OCI-LY3 (cell line): ENCODE measurements around the gene RGSL1.
A peak's percentile ranks its signal among the peaks of the same experiment; 100 is the strongest.

Experiments used
- H2AFZ ChIP-seq: fragments of 200-600, 300-600 bp; shearing (Covaris generic); 2 replicates; pipeline ENCODE4 v1.6.0; 2014; ENCODE audit warnings: antibody characterized with exemption, low read depth, low read length
- H3K27ac ChIP-seq: fragments of 200-600, 300-600 bp; sonication (generic); 2 replicates; pipeline ENCODE4 v1.5.1; 2014; ENCODE audit warnings: mild to moderate bottlenecking, low read length, moderate library complexity, mixed read lengths
- H3K27me3 ChIP-seq: fragments of 200-600, 300-600 bp; sonication (generic); 2 replicates; pipeline ENCODE4 v1.6.1; 2014; ENCODE audit warnings: low read depth, low read length, mixed read lengths
- H3K36me3 ChIP-seq: fragments of 200-600, 300-600 bp; sonication (generic); replicated peaks from 2 replicates; pipeline ENCODE3; 2014; ENCODE audit warnings: low read depth, low read length, mixed read lengths
- H3K4me1 ChIP-seq: fragments of 300-600, 200-600 bp; sonication (generic); 2 replicates; pipeline ENCODE4 v1.6.1; 2014; ENCODE audit warnings: low read length, mixed read lengths
- H3K4me2 ChIP-seq: fragments of 200-600, 300-600 bp; sonication (generic); 2 replicates; pipeline ENCODE4 v1.6.1; 2014; ENCODE audit warnings: low read length, mixed read lengths
- H3K4me3 ChIP-seq: fragments of 300-600, 200-600 bp; sonication (generic); 2 replicates; pipeline ENCODE4 v1.5.1; 2014; ENCODE audit warnings: antibody characterized with exemption, mild to moderate bottlenecking, low read length, moderate library complexity
- H3K79me2 ChIP-seq: fragments of 300-600, 200-600 bp; shearing (Covaris generic); 2 replicates; pipeline ENCODE4 v1.6.1; 2014; ENCODE audit warnings: mild to moderate bottlenecking, low read length, mixed read lengths
- H3K9ac ChIP-seq: fragments of 300-600, 200-600 bp; shearing (Covaris generic); 2 replicates; pipeline ENCODE4 v1.6.0; 2014; ENCODE audit warnings: mild to moderate bottlenecking, low read length, moderate library complexity
- H3K9me3 ChIP-seq: fragments of 200-600, 300-600 bp; shearing (Covaris generic); 2 replicates; pipeline ENCODE4 v1.6.1; 2014; ENCODE audit warnings: low read length, mixed read lengths; ENCODE audit not compliant: insufficient read depth
- H4K20me1 ChIP-seq: fragments of 200-600, 300-600 bp; sonication (generic); 2 replicates; pipeline ENCODE4 v1.6.1; 2016; ENCODE audit warnings: low read length, mixed read lengths; ENCODE audit not compliant: insufficient read depth
- EZH2phosphoT487 ChIP-seq: fragments of 200-600 bp; shearing (Covaris generic); IDR thresholded peaks from 2 replicates; pipeline ENCODE4 v1.6.1; 2018; ENCODE audit warnings: antibody characterized with exemption, mixed run types, low read depth
- TF ChIP-seq, protein P1 (sequence below): fragments of 200-600, 300-600 bp; sonication (generic); IDR thresholded peaks from 2 replicates; pipeline ENCODE4 v1.5.1; 2014; ENCODE audit warnings: antibody characterized with exemption, low read length, low read depth

Gene RGSL1

DNA sequence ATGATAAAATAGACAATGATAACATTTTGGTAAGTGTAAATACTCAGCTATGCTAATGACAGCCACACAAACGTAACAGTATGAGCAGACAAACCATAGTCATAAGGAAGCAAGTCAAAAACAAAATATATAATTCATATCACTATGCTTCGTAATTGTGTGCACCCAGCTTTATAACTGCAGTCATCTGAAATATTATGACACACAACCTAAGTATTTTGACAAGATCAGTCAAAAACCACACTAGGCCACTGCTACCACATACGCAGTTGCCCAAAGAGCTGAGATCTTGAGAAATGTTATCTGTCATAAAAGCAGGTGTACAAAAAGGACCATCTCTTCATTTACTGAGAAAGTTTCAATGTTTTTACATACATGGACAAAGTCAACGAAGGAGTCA, 113.1 kb downstream of the RGSL1 start:
- TF ChIP-seq EZH2phosphoT487, result no peak
- TF ChIP-seq, protein P1, sequence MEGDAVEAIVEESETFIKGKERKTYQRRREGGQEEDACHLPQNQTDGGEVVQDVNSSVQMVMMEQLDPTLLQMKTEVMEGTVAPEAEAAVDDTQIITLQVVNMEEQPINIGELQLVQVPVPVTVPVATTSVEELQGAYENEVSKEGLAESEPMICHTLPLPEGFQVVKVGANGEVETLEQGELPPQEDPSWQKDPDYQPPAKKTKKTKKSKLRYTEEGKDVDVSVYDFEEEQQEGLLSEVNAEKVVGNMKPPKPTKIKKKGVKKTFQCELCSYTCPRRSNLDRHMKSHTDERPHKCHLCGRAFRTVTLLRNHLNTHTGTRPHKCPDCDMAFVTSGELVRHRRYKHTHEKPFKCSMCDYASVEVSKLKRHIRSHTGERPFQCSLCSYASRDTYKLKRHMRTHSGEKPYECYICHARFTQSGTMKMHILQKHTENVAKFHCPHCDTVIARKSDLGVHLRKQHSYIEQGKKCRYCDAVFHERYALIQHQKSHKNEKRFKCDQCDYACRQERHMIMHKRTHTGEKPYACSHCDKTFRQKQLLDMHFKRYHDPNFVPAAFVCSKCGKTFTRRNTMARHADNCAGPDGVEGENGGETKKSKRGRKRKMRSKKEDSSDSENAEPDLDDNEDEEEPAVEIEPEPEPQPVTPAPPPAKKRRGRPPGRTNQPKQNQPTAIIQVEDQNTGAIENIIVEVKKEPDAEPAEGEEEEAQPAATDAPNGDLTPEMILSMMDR, result no peak
- H3K79me2 ChIP-seq, result no peaks in the 10 kb centered on the region
- peaks cover 12% of the 10 kb centered on the region; the same call in 1 of the 2 replicates for H3K9me3 ChIP-seq
- no peak overlapping the region for H3K4me3 ChIP-seq
- no peaks in the 10 kb centered on the region for H4K20me1 ChIP-seq
- H3K27me3 ChIP-seq, result no peaks in the 10 kb centered on the region
- H3K27ac ChIP-seq, result no peak overlapping the region
- no peak overlapping the region for H3K9ac ChIP-seq
- no peak overlapping the region for H2AFZ ChIP-seq
- peaks cover 28% of the 10 kb centered on the region for H3K4me1 ChIP-seq
- no peak overlapping the region for H3K4me2 ChIP-seq
- H3K36me3 ChIP-seq, result peaks cover 14% of the 10 kb centered on the region

DNA sequence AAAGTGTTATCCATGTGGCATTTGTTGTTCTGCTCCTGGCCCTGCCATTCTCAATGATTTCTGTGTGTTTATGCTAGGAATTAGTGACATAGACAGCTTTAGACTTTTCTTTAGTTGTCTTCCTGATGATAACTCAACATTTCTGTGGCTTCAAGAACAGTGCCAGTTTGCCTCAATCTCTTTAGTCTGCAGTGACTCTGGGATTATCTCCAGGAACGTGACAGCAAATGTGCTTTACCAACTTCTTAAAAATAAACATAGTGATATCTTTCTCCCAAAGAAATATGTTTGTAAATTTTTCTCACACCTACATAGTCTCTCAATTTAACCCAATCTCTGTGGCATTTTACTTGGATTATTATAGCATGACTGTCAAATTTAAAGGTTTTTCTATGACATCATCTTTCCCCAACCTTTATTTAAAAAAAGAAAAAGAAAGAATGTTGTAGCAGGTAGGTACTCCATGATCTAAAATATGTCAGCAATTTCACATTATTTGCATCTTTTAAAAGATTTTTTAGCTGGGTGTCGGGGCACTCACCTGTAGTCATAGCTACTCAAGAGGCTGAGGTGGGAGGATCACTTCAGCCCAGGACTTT, 114.6 kb downstream of the RGSL1 start:
- no peak overlapping the region for H3K9ac ChIP-seq
- H3K36me3 ChIP-seq, result peaks cover 14% of the 10 kb centered on the region
- peaks cover 12% of the 10 kb centered on the region; the same call in 1 of the 2 replicates for H3K9me3 ChIP-seq
- H3K27me3 ChIP-seq, result no peaks in the 10 kb centered on the region
- no peak overlapping the region for H2AFZ ChIP-seq
- H3K79me2 ChIP-seq, result no peaks in the 10 kb centered on the region
- no peaks in the 10 kb centered on the region for H4K20me1 ChIP-seq
- no peak overlapping the region for H3K4me2 ChIP-seq
- TF ChIP-seq EZH2phosphoT487, result no peak
- TF ChIP-seq, protein P1, result no peak
- H3K4me3 ChIP-seq, result no peak overlapping the region
- H3K27ac ChIP-seq, result no peak overlapping the region
- H3K4me1 ChIP-seq, result peaks cover 35% of the 10 kb centered on the region

- TF ChIP-seq EZH2phosphoT487, result no peak
- TF ChIP-seq, protein P1, result no peak
- Histone ChIP-seq H3K79me2 (no peaks in the 10 kb centered on the region), H3K4me1 (peaks cover 45% of the 10 kb centered on the region), H3K4me2 (no peak overlapping the region), H3K27me3 (no peaks in the 10 kb centered on the region), H4K20me1 (no peaks in the 10 kb centered on the region), H3K9me3 (peaks cover 12% of the 10 kb centered on the region; the same call in 1 of the 2 replicates), H3K4me3 (no peak overlapping the region), H3K27ac (no peak overlapping the region), H3K36me3 (peaks cover 14% of the 10 kb centered on the region), H3K9ac (no peak overlapping the region), H2AFZ (no peak overlapping the region)
Observed at GRCh38 chr1:182565537-182565936, 115.6 kb downstream of the RGSL1 start.

- Histone ChIP-seq H3K79me2 (no peaks in the 10 kb centered on the region), H3K36me3 (peaks cover 16% of the 10 kb centered on the region), H3K9me3 (peaks cover 12% of the 10 kb centered on the region; the same call in 1 of the 2 replicates), H3K4me2 (no peak overlapping the region), H3K27ac (peak overlapping the region; percentile 94; the same call in 1 of the 2 replicates), H4K20me1 (no peaks in the 10 kb centered on the region), H3K27me3 (no peaks in the 10 kb centered on the region), H3K9ac (no peak overlapping the region), H3K4me1 (peaks cover 64% of the 10 kb centered on the region), H3K4me3 (no peak overlapping the region), H2AFZ (no peak overlapping the region)
- TF ChIP-seq, protein P1, result no peak
- no peak for TF ChIP-seq EZH2phosphoT487
Observed at GRCh38 chr1:182567629-182568028, 117.7 kb downstream of the RGSL1 start.
